ENCODE measurements around the gene RAD51AP1.

- TF ChIP-seq CTCF (IDR thresholded peaks at IDR 0.05): no peak
- TF ChIP-seq POLR2A (IDR thresholded peaks at IDR 0.05): no peak
Measured at GRCh38 chr12:4535871-4536270, 2.8 kb upstream of the RAD51AP1 start.
